Stimulated activated CD4-positive, alpha-beta T cell treated with anti-CD3 and anti-CD28 coated beads, TNF-alpha, amount 100 ng/mL, for 1 hour (primary cell): ENCODE data around the gene CAPN11.
"Not testable (repeated sequence)": the region's sequence is repeated elsewhere in the genome, so short reads cannot be mapped to it uniquely, and the experiment has no call there.

ENCODE experiments used
- DNase-seq, 3 donors: peaks; one replicate each; pipeline ENCODE4 v3.0.0-alpha.2; 2020; ENCODE audit warnings: low read depth in 3 of 3, low spot score in 1 of 3

The CAPN11 gene

GRCh38 chr6:44131892-44132291 is 26.7 kb upstream of the CAPN11 start:
- no peak for DNase-seq

- DNase-seq: no peak
These were observed 26.1 kb upstream of the CAPN11 start for GRCh38 chr6:44132476-44132875.

- DNase-seq: no peak
These were observed 25.4 kb upstream of the CAPN11 start for GRCh38 chr6:44133003-44133931.

- no peak for DNase-seq
These were observed 24.5 kb upstream of the CAPN11 start for GRCh38 chr6:44133981-44134711.

- DNase-seq: no peak
These were observed 23.4 kb upstream of the CAPN11 start for GRCh38 chr6:44135173-44135758.

GRCh38 chr6:44135875-44136274 is 22.7 kb upstream of the CAPN11 start:
- DNase-seq: no peak

GRCh38 chr6:44138717-44139350 is 19.8 kb upstream of the CAPN11 start:
- no peak for DNase-seq

- DNase-seq: no peak
These were observed 19.3 kb upstream of the CAPN11 start for GRCh38 chr6:44139351-44139743.

- no peak for DNase-seq
These were observed 15.8 kb upstream of the CAPN11 start for GRCh38 chr6:44142835-44143234.

GRCh38 chr6:44143731-44144130 is 14.9 kb upstream of the CAPN11 start:
- no peak for DNase-seq

GRCh38 chr6:44144536-44144935 is 14.1 kb upstream of the CAPN11 start:
- DNase-seq: not testable (repeated sequence)

- DNase-seq: no peak
These were observed 12.8 kb upstream of the CAPN11 start for GRCh38 chr6:44145839-44146238.

GRCh38 chr6:44146685-44147084 is 11.9 kb upstream of the CAPN11 start:
- DNase-seq: no peak

- DNase-seq: no peak
These were observed 11.4 kb upstream of the CAPN11 start for GRCh38 chr6:44147256-44147655.

- no peak for DNase-seq
These were observed 10.3 kb upstream of the CAPN11 start for GRCh38 chr6:44148306-44148705.

GRCh38 chr6:44149369-44150012 is 9.1 kb upstream of the CAPN11 start:
- DNase-seq: no peak

- DNase-seq: no peak
These were observed 8.2 kb upstream of the CAPN11 start for GRCh38 chr6:44150317-44150917.

- peak; percentile 43 to 82 (median 60) for DNase-seq
These were observed 7.1 kb upstream of the CAPN11 start for GRCh38 chr6:44151348-44152108.

- no peak for DNase-seq
These were observed 6.5 kb upstream of the CAPN11 start for GRCh38 chr6:44152109-44152461.

- no peak for DNase-seq
These were observed 6.1 kb upstream of the CAPN11 start for GRCh38 chr6:44152533-44152932.
